Thoracic aorta (tissue), 2 donors: ENCODE data around the gene MYO15B. TPM values are rescaled to one million over a fixed set of nuclear protein-coding genes. Genes with fewer than 3 reads are reported as not detected.

Source experiments
- ATAC-seq: fragments of 150-250 bp; one replicate; pipeline ENCODE4 v1.8.0; 2017; ENCODE audit warnings: low read depth; ENCODE audit not compliant: insufficient number of reproducible peaks, low FRiP score
- DNase-seq: peaks from one replicate; pipeline ENCODE4 v3.0.0-alpha.2; 2020; ENCODE audit warnings: low spot score
- H3K27ac ChIP-seq, 2 donors: fragments of 200-600 bp; sonication (generic); 1 replicate in 1 of 2; 2 replicates in 1 of 2; pipeline ENCODE4 v1.5.1; 2016; ENCODE audit warnings: mild to moderate bottlenecking in 2 of 2, moderate library complexity in 2 of 2
- H3K27me3 ChIP-seq: fragments of 200-600 bp; sonication (generic); replicated peaks from 2 replicates; pipeline ENCODE4 v1.6.0; 2016; ENCODE audit warnings: mild to moderate bottlenecking; ENCODE audit not compliant: insufficient read depth
- H3K36me3 ChIP-seq: fragments of 200-600 bp; sonication (generic); one replicate; pipeline ENCODE4 v1.5.1; 2016
- H3K4me1 ChIP-seq, 2 donors: fragments of 200-600 bp; sonication (generic); 1 replicate in 1 of 2; 2 replicates in 1 of 2; pipeline versions ENCODE4 v1.5.1 to v1.6.0; 2016; ENCODE audit warnings: low read depth in 2 of 2, mild to moderate bottlenecking in 1 of 2; ENCODE audit not compliant: control insufficient read depth in 1 of 2
- H3K4me3 ChIP-seq: fragments of 200-600 bp; sonication (generic); 2 replicates; pipeline ENCODE4 v1.5.1; 2016; ENCODE audit warnings: mild to moderate bottlenecking
- H3K9me3 ChIP-seq: fragments of 200-600 bp; sonication (generic); 2 replicates; pipeline ENCODE4 v1.5.1; 2016
- CTCF ChIP-seq: fragments of 200-600 bp; sonication (generic); IDR thresholded peaks from one replicate; pipeline ENCODE4 v1.5.1; 2019; ENCODE audit warnings: antibody characterized with exemption
- total RNA-seq, 2 donors: library from RNA; depleted of rRNA; stranded (reverse); fragments of >200 nt; gene quantifications; one replicate each; pipeline versions ENCODE4 v1.1.0 to v1.2.3, GENCODE V29; 2016

The MYO15B gene
- total RNA-seq, result 100 to 1,000 TPM; 103 to 151 TPM

- H3K4me1 ChIP-seq, result peaks cover 0 to 22% of the 10 kb centered on the region in 2 donors
- TF ChIP-seq CTCF, result peak; percentile 36
- no peaks in the 10 kb centered on the region for H3K36me3 ChIP-seq
- H3K9me3 ChIP-seq, result no peaks in the 10 kb centered on the region
- ATAC-seq (no peak), DNase-seq (no peak)
- peak within 1 kb of the TSS; percentile 76 to 82 for H3K27ac ChIP-seq
- H3K4me3 ChIP-seq, result peak within 1 kb of the TSS; percentile 85
- H3K27me3 ChIP-seq, result no peaks in the 10 kb centered on the region
Measured at GRCh38 chr17:75587675-75588595, at the start of gene MYO15B. Gene MYO15B (plus strand): TSS chr17:75587800. CDS start chr17:75588058, 258 bp downstream.

DNA sequence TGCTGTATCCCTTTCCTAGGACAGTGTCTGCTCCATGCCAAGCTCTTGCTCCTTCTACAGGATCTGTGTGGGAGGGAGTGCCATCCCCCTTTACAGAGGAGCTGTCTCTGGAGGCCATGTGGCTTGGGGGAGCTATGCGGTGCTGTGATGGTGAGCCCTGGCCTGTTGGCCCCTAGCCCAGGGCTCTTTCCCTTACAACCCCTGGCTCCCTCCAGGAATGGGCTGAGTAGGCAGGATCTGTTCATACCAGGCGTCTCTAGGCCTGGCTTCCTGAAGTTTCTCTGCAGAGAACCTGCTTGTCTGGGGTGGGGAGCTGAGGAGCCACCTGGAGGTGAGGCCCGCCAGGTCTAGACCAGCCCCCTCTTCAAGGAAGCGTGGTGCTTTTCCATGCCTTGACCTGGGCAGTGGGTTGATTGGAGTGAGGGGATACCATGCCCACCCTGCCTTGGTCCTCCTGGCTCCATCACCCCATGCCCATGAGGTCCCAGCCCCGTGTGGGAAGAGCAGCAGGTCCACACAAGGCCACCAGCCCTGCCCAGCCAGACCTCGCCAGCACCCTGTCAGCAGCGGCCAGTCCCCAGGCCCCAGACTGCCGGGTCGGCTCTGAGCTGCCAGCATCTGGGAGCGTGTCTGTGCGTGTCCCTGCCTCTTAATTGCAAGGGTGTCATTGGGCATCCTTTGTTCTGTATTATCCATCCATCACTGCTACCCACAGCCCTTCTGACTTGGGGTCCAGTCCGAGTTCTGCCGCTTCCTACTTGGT, 47.5 kb upstream of the MYO15B start:
- H3K9me3 ChIP-seq, result no peaks in the 10 kb centered on the region
- no peaks in the 10 kb centered on the region for H3K4me1 ChIP-seq
- TF ChIP-seq CTCF, result no peak
- DNase-seq (no peak), ATAC-seq (no peak)
- H3K27ac ChIP-seq, result no peak overlapping the region
- H3K4me3 ChIP-seq, result no peak overlapping the region
- H3K27me3 ChIP-seq, result no peaks in the 10 kb centered on the region
- no peaks in the 10 kb centered on the region for H3K36me3 ChIP-seq

DNA sequence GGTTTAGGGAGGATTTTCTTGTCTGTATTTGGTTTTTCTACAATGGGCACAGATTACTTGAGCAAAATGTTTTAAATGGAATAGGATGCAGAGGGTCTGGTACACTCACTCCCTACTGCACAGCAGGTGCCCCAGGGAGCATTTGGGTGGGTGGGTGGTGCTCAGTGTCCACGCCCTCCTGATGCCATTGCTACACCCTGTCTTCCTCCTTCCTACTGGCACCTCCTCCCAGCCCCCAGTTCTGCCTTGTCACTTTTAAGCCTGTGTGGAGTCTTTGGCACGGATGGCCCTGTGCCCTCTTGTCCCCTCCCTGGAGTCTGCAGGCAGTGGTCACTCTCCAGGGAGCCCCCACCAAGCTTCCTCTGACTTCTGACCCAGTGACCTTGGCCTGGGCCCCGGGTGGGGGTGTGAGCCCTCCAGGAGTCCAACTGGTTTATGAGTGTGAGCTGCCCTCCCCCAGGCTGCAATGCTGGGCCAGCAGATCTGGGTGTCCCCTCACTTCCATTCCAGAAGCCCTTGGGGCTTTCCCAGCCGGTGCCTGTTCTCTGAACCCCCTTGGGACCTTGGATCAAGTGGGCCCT, 46.6 kb upstream of the MYO15B start:
- no peaks in the 10 kb centered on the region for H3K9me3 ChIP-seq
- H3K4me1 ChIP-seq, result no peaks in the 10 kb centered on the region
- no peak overlapping the region for H3K4me3 ChIP-seq
- H3K36me3 ChIP-seq, result no peaks in the 10 kb centered on the region
- no peak for ATAC-seq
- H3K27me3 ChIP-seq, result no peaks in the 10 kb centered on the region
- no peak overlapping the region for H3K27ac ChIP-seq
- no peak for TF ChIP-seq CTCF
- DNase-seq, result no peak

GRCh38 chr17:75542229-75542628, 45.4 kb upstream of the MYO15B start:
- H3K27me3 ChIP-seq, result no peaks in the 10 kb centered on the region
- ATAC-seq, result no peak
- H3K9me3 ChIP-seq, result no peaks in the 10 kb centered on the region
- H3K4me3 ChIP-seq, result no peak overlapping the region
- no peaks in the 10 kb centered on the region for H3K36me3 ChIP-seq
- DNase-seq, result no peak
- no peak overlapping the region for H3K27ac ChIP-seq
- no peaks in the 10 kb centered on the region for H3K4me1 ChIP-seq
- TF ChIP-seq CTCF, result no peak
